Measurements from ENCODE around the gene WAPL. TPM values are rescaled to one million over a fixed set of nuclear protein-coding genes. Genes with fewer than 3 reads are reported as not detected.

Gene WAPL
- total and polyA plus RNA-seq, 2 of the 13 experiments (the other 11 are each of a cell fraction or from before 2014, with no cell fraction given): 13.2 to 43.5 TPM

GRCh38 chr10:86483664-86484063 lies 37.9 kb downstream of the WAPL start (continued):
- no peak for TF ChIP-seq ZBTB4 (CRISPR knock-in tag; IDR thresholded peaks at IDR 0.05; ENCODE audit: borderline replicate concordance)
- no peak for TF ChIP-seq GPBP1L1 (CRISPR knock-in tag; IDR thresholded peaks at IDR 0.05)
- no peak for TF ChIP-seq ZNF557 (CRISPR knock-in tag; IDR thresholded peaks at IDR 0.05)
- no peak for TF ChIP-seq NFYB (CRISPR knock-in tag; IDR thresholded peaks at IDR 0.05)
- no peak for TF ChIP-seq FOXP4 (CRISPR knock-in tag; IDR thresholded peaks at IDR 0.05)
- no peak for TF ChIP-seq ZNF124 (CRISPR knock-in tag; IDR thresholded peaks at IDR 0.05)
- TF ChIP-seq PPARG (CRISPR knock-in tag; conservative IDR thresholded peaks at IDR 0.05): no peak
- TF ChIP-seq ZBTB25 (CRISPR knock-in tag; IDR thresholded peaks at IDR 0.05): no peak
